ENCODE data around the gene PTPRN2. TPM values are rescaled to one million over a fixed set of nuclear protein-coding genes. Genes with fewer than 3 reads are reported as not detected.

The PTPRN2 gene
- total and polyA plus RNA-seq, 9 of the 15 experiments (the other 6 are each of a cell fraction or from before 2014, with no cell fraction given), result not detected

- Histone ChIP-seq H3K9me1 (ENCODE audit: control insufficient read depth, insufficient read depth, low read length) (no peaks in the 10 kb centered on the region), H2AFZ (ENCODE audit: low read depth, low read length) (no peak overlapping the region), H3K79me2 (ENCODE audit: control insufficient read depth, insufficient read depth, low read length) (no peaks in the 10 kb centered on the region), H3K9ac (ENCODE audit: insufficient read depth in 1 of 2, low read depth in 2 of 2, low read length in 2 of 2) (no peak overlapping the region), H3K9me3 (replicated peaks; ENCODE audit: control insufficient read depth, insufficient read depth, low read depth, low read length) (0 out of 2 replicates have a peak, but pooled peaks cover 2% of the 10 kb centered on the region), H3K27me3 (ENCODE audit: control insufficient read depth in 2 of 2, insufficient read depth in 2 of 2, low read length in 2 of 2) (peaks cover 4 to 6% of the 10 kb centered on the region in 2 experiments), H3K27ac (ENCODE audit: extremely low read depth, low read depth, low read length) (no peak overlapping the region), H3K36me3 (ENCODE audit: control insufficient read depth, insufficient read depth, low read length) (no peaks in the 10 kb centered on the region), H3K4me2 (ENCODE audit: insufficient read depth, low read length) (no peak overlapping the region), H3K4me1 (replicated peaks in 1 of 2; ENCODE audit: control insufficient read depth in 2 of 2, insufficient read depth in 2 of 2, low read length in 2 of 2) (peaks cover 0 to 4% of the 10 kb centered on the region in 2 experiments; a peak in 1 of 5 replicates), H4K20me1 (replicated peaks; ENCODE audit: control insufficient read depth, insufficient read depth, low read length) (no peaks in the 10 kb centered on the region), H3K4me3 (no peak overlapping the region)
- intact Hi-C loops (cut with micrococcal nuclease), result no loop called here
- DNase-seq (ENCODE audit: extremely low read depth in 1 of 4, low spot score in 3 of 4), result no peak
- TF ChIP-seq ERF (CRISPR knock-in tag; IDR thresholded peaks at IDR 0.05), result no peak
- no peak for TF ChIP-seq BRD9 (IDR thresholded peaks at IDR 0.05; ENCODE audit: low read depth, partially characterized antibody)
- TF ChIP-seq CBX1 (IDR thresholded peaks at IDR 0.05; ENCODE audit: low read depth), result no peak
- no peak for TF ChIP-seq MCM2 (IDR thresholded peaks at IDR 0.05; ENCODE audit: low read depth)
- BruUV-seq (replicated peaks), result no TSS peak
- POLR2A ChIA-PET, result no interaction called here
- no peak for ATAC-seq
- in situ Hi-C loops (cut with MboI), result no loop called here
- 0% methylated on average over 6 of the region's 6 CpGs for WGBS (ENCODE audit: insufficient coverage, low coverage, missing lambda C conversion rate)
- no peak for FAIRE-seq
- CTCF ChIA-PET (ENCODE audit: low intra/inter-chr PET ratio), result no interaction called here
Observed at GRCh38 chr7:157885140-157885539, 702.5 kb downstream of the PTPRN2 start.

GRCh38 chr7:157884461-157885062, 703.1 kb downstream of the PTPRN2 start:
- no peaks in the 10 kb centered on the region for H4K20me1 ChIP-seq (replicated peaks; ENCODE audit: control insufficient read depth, insufficient read depth, low read length)
- no peaks in the 10 kb centered on the region for H3K9me1 ChIP-seq (ENCODE audit: control insufficient read depth, insufficient read depth, low read length)
- no peak for FAIRE-seq
- no peak for DNase-seq (ENCODE audit: extremely low read depth in 1 of 4, low spot score in 3 of 4)
- H2AFZ ChIP-seq (ENCODE audit: low read depth, low read length), result no peak overlapping the region
- H3K9ac ChIP-seq (ENCODE audit: insufficient read depth in 1 of 2, low read depth in 2 of 2, low read length in 2 of 2), result no peak overlapping the region
- H3K27me3 ChIP-seq (ENCODE audit: control insufficient read depth in 2 of 2, insufficient read depth in 2 of 2, low read length in 2 of 2), result peaks cover 3 to 4% of the 10 kb centered on the region in 2 experiments; a peak in 4 of 5 replicates
- H3K9me3 ChIP-seq (replicated peaks; ENCODE audit: control insufficient read depth, insufficient read depth, low read depth, low read length), result 0 out of 2 replicates have a peak, but pooled peaks cover 2% of the 10 kb centered on the region
- in situ Hi-C loops (cut with MboI), result no loop called here
- H3K79me2 ChIP-seq (ENCODE audit: control insufficient read depth, insufficient read depth, low read length), result no peaks in the 10 kb centered on the region
- ChIA-PET POLR2A (no interaction called here), CTCF (ENCODE audit: low intra/inter-chr PET ratio) (no interaction called here)
- no TSS peak for BruUV-seq (replicated peaks)
- H3K27ac ChIP-seq (ENCODE audit: extremely low read depth, low read depth, low read length), result no peak overlapping the region
- peaks cover 0 to 4% of the 10 kb centered on the region in 2 experiments; a peak in 1 of 5 replicates for H3K4me1 ChIP-seq (replicated peaks in 1 of 2; ENCODE audit: control insufficient read depth in 2 of 2, insufficient read depth in 2 of 2, low read length in 2 of 2)
- no peak overlapping the region for H3K4me3 ChIP-seq
- ATAC-seq, result no peak
- no peak overlapping the region for H3K4me2 ChIP-seq (ENCODE audit: insufficient read depth, low read length)
- intact Hi-C loops (cut with micrococcal nuclease), result no loop called here
- 1% methylated on average over 9 of the region's 9 CpGs for WGBS (ENCODE audit: insufficient coverage, low coverage, missing lambda C conversion rate)
- no peaks in the 10 kb centered on the region for H3K36me3 ChIP-seq (ENCODE audit: control insufficient read depth, insufficient read depth, low read length)
- TF ChIP-seq CEBPB (tag; IDR thresholded peaks at IDR 0.05), result no peak
- TF ChIP-seq HES1 (IDR thresholded peaks at IDR 0.05; ENCODE audit: low read depth), result no peak
- no peak for TF ChIP-seq WHSC1 (IDR thresholded peaks at IDR 0.05; ENCODE audit: low read length)
- no peak for TF ChIP-seq TARDBP (IDR thresholded peaks at IDR 0.05)
- TF ChIP-seq STAT5A (IDR thresholded peaks at IDR 0.05; ENCODE audit: borderline replicate concordance, low read length), result no peak
- no peak for TF ChIP-seq YBX1 (IDR thresholded peaks at IDR 0.05)
- TF ChIP-seq ZFP30 (CRISPR knock-in tag; IDR thresholded peaks at IDR 0.05; ENCODE audit: borderline replicate concordance), result no peak
- TF ChIP-seq CUX1 (CRISPR knock-in tag; IDR thresholded peaks at IDR 0.05), result no peak
